Measurements from ENCODE around the gene FRMPD4. TPM values are rescaled to one million over a fixed set of nuclear protein-coding genes. Genes with fewer than 3 reads are reported as not detected.

The FRMPD4 gene
- total RNA-seq, 2 donors from 2014 or later = 0.02 to 0.35 TPM

DNA sequence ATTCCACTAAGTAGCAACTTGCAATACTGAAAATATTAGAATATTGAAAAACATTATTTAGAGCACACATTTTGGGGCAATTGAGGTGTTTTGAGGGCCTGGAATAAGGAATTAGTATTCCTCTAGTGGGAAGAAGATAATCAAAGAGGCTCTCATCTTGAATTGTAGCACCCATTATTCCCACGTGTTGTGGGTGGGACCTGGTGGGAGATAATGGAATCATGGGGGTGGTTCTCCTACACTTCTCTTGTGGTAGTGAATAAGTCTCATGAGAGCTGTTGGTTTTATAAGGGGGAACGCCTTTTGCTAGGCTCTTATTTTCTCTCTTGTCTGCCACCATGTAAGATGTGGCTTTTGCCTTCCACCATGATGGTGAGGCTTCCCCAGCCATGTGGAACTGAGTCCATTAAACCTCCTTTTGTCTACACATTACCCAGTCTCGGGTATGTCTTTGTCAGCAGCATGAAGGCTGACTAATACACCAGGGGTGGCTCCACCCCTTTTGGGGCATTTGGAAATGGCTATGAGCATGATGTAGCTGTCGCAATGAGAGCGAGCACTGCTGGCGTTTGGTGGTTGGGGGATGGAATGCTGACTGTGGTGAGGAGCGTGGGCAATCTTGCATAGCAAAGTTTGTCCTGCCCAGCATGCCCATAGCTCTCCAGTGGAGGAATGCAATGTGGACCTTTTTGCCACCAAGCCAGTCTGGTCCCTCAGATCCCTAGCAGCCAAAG is 308.2 kb downstream of the FRMPD4 start:
- TF ChIP-seq, protein P1, sequence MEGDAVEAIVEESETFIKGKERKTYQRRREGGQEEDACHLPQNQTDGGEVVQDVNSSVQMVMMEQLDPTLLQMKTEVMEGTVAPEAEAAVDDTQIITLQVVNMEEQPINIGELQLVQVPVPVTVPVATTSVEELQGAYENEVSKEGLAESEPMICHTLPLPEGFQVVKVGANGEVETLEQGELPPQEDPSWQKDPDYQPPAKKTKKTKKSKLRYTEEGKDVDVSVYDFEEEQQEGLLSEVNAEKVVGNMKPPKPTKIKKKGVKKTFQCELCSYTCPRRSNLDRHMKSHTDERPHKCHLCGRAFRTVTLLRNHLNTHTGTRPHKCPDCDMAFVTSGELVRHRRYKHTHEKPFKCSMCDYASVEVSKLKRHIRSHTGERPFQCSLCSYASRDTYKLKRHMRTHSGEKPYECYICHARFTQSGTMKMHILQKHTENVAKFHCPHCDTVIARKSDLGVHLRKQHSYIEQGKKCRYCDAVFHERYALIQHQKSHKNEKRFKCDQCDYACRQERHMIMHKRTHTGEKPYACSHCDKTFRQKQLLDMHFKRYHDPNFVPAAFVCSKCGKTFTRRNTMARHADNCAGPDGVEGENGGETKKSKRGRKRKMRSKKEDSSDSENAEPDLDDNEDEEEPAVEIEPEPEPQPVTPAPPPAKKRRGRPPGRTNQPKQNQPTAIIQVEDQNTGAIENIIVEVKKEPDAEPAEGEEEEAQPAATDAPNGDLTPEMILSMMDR (IDR thresholded peaks at IDR 0.05) = no peak
- Histone ChIP-seq H3K4me3 (no peak overlapping the region), H3K9me3 (no peaks in the 10 kb centered on the region), H3K9ac (ENCODE audit: low read depth in 2 of 2, low read length in 2 of 2) (no peak overlapping the region), H3K4me1 (no peaks in the 10 kb centered on the region), H3K27ac (no peak overlapping the region), H3K27me3 (no peaks in the 10 kb centered on the region), H3K36me3 (no peaks in the 10 kb centered on the region)
- intact Hi-C loops (cut with DNase I) = no loop called here
- no peak for DNase-seq

DNA sequence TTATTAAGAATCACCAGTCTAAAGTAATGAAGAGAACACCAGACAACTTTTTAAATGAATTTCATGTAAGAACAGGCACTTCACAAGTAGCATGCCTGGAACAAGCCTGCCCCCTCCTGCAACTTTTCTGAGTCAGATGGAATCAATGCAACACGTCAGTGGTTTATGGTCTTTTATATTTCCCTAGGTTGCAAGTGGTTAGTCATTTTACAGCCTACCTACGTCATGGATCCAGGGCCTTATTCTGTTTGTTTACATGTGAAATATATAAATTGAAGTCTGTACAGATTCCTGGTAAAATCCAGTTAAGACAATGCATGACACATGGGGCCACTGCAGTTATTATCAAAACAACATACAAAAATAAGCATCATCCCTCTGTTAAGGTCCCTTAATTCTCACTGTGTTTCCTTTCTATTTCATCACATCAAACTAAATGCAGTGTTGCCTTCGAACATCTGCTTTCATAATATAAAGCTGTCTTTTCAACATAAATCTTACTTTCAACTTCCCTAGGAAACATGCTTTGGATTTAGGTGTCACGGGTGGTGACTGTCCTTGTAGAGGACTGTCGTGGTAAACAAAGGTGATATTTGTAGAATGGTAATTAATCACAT is 309.3 kb downstream of the FRMPD4 start:
- no peaks in the 10 kb centered on the region for H3K36me3 ChIP-seq
- no peak overlapping the region for H3K9ac ChIP-seq (ENCODE audit: low read depth in 2 of 2, low read length in 2 of 2)
- DNase-seq = no peak
- no peaks in the 10 kb centered on the region for H3K27me3 ChIP-seq
- TF ChIP-seq, protein P1 (IDR thresholded peaks at IDR 0.05) = no peak
- no peak overlapping the region for H3K27ac ChIP-seq
- H3K4me3 ChIP-seq = no peak overlapping the region
- intact Hi-C loops (cut with DNase I) = no loop called here
- H3K4me1 ChIP-seq = no peaks in the 10 kb centered on the region
- no peaks in the 10 kb centered on the region for H3K9me3 ChIP-seq

DNA sequence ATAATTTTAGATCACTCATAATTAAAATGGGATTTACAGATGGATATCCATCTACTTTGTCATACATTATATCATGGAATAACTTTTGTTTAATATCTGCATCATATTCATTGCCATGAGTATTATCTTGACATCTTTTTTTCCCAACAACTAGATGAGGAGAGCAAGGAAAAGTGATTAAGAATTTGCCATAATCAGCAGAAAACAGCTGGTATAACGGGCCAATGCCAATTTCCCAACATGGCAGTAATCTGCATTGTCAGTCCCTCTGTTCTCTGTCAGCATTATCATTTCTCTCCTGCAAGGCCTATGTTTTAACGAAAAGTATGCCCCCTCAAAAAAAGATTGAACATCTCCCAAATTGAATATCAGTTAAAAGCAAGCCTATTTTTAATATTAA is 314.0 kb downstream of the FRMPD4 start:
- intact Hi-C loops (cut with DNase I) = no loop called here
- Histone ChIP-seq H3K27me3 (no peaks in the 10 kb centered on the region), H3K4me3 (no peak overlapping the region), H3K4me1 (no peaks in the 10 kb centered on the region), H3K36me3 (no peaks in the 10 kb centered on the region), H3K9me3 (no peaks in the 10 kb centered on the region), H3K27ac (no peak overlapping the region), H3K9ac (ENCODE audit: low read depth in 2 of 2, low read length in 2 of 2) (no peak overlapping the region)
- TF ChIP-seq, protein P1 (IDR thresholded peaks at IDR 0.05) = no peak
- no peak for DNase-seq

DNA sequence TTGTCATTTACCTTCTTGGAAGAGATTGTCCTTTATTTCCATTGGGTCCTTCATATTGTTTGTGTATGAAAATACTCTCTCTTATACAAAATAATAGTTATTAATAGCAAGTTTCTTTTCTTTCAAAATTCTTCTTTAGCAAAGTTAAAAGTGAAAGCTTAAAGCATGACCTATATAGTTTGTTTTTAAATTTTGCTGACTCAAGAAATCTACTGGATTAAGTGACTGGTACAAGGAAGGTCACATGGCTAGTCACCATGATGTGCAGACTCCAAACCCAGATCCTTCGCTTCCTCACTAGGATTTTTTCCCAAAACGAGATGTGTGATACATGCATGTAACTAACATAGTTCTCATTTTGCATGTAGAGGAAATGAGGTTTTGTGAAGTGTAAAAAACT is 322.7 kb downstream of the FRMPD4 start:
- Histone ChIP-seq H3K27me3 (no peaks in the 10 kb centered on the region), H3K36me3 (no peaks in the 10 kb centered on the region), H3K9me3 (no peaks in the 10 kb centered on the region), H3K4me3 (no peak overlapping the region), H3K4me1 (no peaks in the 10 kb centered on the region), H3K9ac (ENCODE audit: low read depth in 2 of 2, low read length in 2 of 2) (no peak overlapping the region), H3K27ac (no peak overlapping the region)
- no peak for DNase-seq
- TF ChIP-seq, protein P1 (IDR thresholded peaks at IDR 0.05) = no peak
- intact Hi-C loops (cut with DNase I) = no loop called here

DNA sequence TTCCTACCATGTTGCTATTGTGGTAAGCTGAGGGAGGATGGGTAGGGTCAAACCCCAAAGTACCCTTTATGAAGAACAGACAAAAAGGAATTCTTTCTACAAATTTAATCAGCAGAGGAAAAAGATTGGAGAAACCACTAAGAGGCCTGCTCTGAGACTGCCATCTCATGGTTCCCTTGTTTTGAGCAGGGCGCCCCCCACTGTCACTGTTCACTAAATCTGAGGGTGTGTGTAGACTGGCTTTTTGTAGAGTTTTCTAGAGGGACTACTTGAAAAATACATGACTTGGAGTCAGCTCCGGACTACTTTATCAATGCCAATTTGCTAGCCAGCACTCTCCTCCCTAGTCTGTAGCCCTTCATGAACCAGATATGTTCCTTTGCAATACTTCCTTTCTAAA is 324.8 kb downstream of the FRMPD4 start:
- H3K4me3 ChIP-seq = no peak overlapping the region
- no peak overlapping the region for H3K9ac ChIP-seq (ENCODE audit: low read depth in 2 of 2, low read length in 2 of 2)
- no peak overlapping the region for H3K27ac ChIP-seq
- intact Hi-C loops (cut with DNase I) = no loop called here
- no peaks in the 10 kb centered on the region for H3K27me3 ChIP-seq
- DNase-seq = no peak
- TF ChIP-seq, protein P1 (IDR thresholded peaks at IDR 0.05) = no peak
- H3K9me3 ChIP-seq = no peaks in the 10 kb centered on the region
- no peaks in the 10 kb centered on the region for H3K36me3 ChIP-seq
- H3K4me1 ChIP-seq = no peaks in the 10 kb centered on the region
